ENCODE results near the gene MAGEA11.

GRCh38 chrX:149688552-149688951 lies 23.3 kb upstream of the MAGEA11 start:
- TF ChIP-seq, protein P1, sequence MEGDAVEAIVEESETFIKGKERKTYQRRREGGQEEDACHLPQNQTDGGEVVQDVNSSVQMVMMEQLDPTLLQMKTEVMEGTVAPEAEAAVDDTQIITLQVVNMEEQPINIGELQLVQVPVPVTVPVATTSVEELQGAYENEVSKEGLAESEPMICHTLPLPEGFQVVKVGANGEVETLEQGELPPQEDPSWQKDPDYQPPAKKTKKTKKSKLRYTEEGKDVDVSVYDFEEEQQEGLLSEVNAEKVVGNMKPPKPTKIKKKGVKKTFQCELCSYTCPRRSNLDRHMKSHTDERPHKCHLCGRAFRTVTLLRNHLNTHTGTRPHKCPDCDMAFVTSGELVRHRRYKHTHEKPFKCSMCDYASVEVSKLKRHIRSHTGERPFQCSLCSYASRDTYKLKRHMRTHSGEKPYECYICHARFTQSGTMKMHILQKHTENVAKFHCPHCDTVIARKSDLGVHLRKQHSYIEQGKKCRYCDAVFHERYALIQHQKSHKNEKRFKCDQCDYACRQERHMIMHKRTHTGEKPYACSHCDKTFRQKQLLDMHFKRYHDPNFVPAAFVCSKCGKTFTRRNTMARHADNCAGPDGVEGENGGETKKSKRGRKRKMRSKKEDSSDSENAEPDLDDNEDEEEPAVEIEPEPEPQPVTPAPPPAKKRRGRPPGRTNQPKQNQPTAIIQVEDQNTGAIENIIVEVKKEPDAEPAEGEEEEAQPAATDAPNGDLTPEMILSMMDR (IDR thresholded peaks at IDR 0.05) = no peak
- TF ChIP-seq POLR2A (IDR thresholded peaks at IDR 0.05) = no peak
